ENCODE data around the gene LRP4.
"Not testable (repeated sequence)": the region's sequence is repeated elsewhere in the genome, so short reads cannot be mapped to it uniquely, and the experiment has no call there.

Gene LRP4

GRCh38 chr11:46949297-46949696, 30.9 kb upstream of the LRP4 start:
- no peaks in the 10 kb centered on the region for H3K27me3 ChIP-seq (ENCODE audit: low read depth, low read length)
- no peak overlapping the region for H3K27ac ChIP-seq (ENCODE audit: low read length)
- H3K4me3 ChIP-seq (ENCODE audit: low read depth in 1 of 2, low read length in 2 of 2) = no peak overlapping the region
- H3K9me3 ChIP-seq (ENCODE audit: control insufficient read depth in 1 of 2, low read length in 2 of 2) = no peaks in the 10 kb centered on the region
- H3K36me3 ChIP-seq (ENCODE audit: control insufficient read depth in 1 of 2, insufficient read depth in 2 of 2, low read length in 2 of 2) = no peaks in the 10 kb centered on the region
- peaks cover 0 to 9% of the 10 kb centered on the region in 2 donors for H3K4me1 ChIP-seq (ENCODE audit: control insufficient read depth in 1 of 2, insufficient read depth in 2 of 2, low read length in 2 of 2)

- Histone ChIP-seq H3K27me3 (ENCODE audit: low read depth, low read length) (no peaks in the 10 kb centered on the region), H3K4me3 (ENCODE audit: low read depth in 1 of 2, low read length in 2 of 2) (no peak overlapping the region), H3K9me3 (ENCODE audit: control insufficient read depth in 1 of 2, low read length in 2 of 2) (no peaks in the 10 kb centered on the region), H3K27ac (ENCODE audit: low read length) (no peak overlapping the region), H3K36me3 (ENCODE audit: control insufficient read depth in 1 of 2, insufficient read depth in 2 of 2, low read length in 2 of 2) (no peaks in the 10 kb centered on the region), H3K4me1 (ENCODE audit: control insufficient read depth in 1 of 2, insufficient read depth in 2 of 2, low read length in 2 of 2) (peaks cover 0 to 9% of the 10 kb centered on the region in 2 donors)
These were observed 30.2 kb upstream of the LRP4 start for GRCh38 chr11:46948378-46949131.

GRCh38 chr11:46947399-46948077, 29.2 kb upstream of the LRP4 start:
- Histone ChIP-seq H3K4me3 (ENCODE audit: low read depth in 1 of 2, low read length in 2 of 2) (no peak overlapping the region), H3K27ac (ENCODE audit: low read length) (no peak overlapping the region), H3K27me3 (ENCODE audit: low read depth, low read length) (no peaks in the 10 kb centered on the region), H3K4me1 (ENCODE audit: control insufficient read depth in 1 of 2, insufficient read depth in 2 of 2, low read length in 2 of 2) (peaks cover 1 to 9% of the 10 kb centered on the region in 2 donors), H3K9me3 (ENCODE audit: control insufficient read depth in 1 of 2, low read length in 2 of 2) (no peaks in the 10 kb centered on the region), H3K36me3 (ENCODE audit: control insufficient read depth in 1 of 2, insufficient read depth in 2 of 2, low read length in 2 of 2) (no peaks in the 10 kb centered on the region)

GRCh38 chr11:46944356-46945075, 26.2 kb upstream of the LRP4 start:
- no peak overlapping the region for H3K27ac ChIP-seq (ENCODE audit: low read length)
- H3K9me3 ChIP-seq (ENCODE audit: control insufficient read depth in 1 of 2, low read length in 2 of 2) = no peaks in the 10 kb centered on the region
- H3K4me3 ChIP-seq (ENCODE audit: low read depth in 1 of 2, low read length in 2 of 2) = no peak overlapping the region

GRCh38 chr11:46942172-46942571, 23.8 kb upstream of the LRP4 start:
- Histone ChIP-seq H3K4me1 (ENCODE audit: control insufficient read depth in 1 of 2, insufficient read depth in 2 of 2, low read length in 2 of 2) (peaks cover 3 to 11% of the 10 kb centered on the region in 2 donors), H3K27ac (ENCODE audit: low read length) (peak overlapping the region; percentile 45), H3K4me3 (ENCODE audit: low read depth in 1 of 2, low read length in 2 of 2) (no peak overlapping the region), H3K36me3 (ENCODE audit: control insufficient read depth in 1 of 2, insufficient read depth in 2 of 2, low read length in 2 of 2) (peaks cover 0 to 4% of the 10 kb centered on the region in 2 donors), H3K9me3 (ENCODE audit: control insufficient read depth in 1 of 2, low read length in 2 of 2) (no peaks in the 10 kb centered on the region), H3K27me3 (ENCODE audit: low read depth, low read length) (no peaks in the 10 kb centered on the region)

More at GRCh38 chr11:46944356-46945075, 26.2 kb upstream of the LRP4 start:
- H3K36me3 ChIP-seq (ENCODE audit: control insufficient read depth in 1 of 2, insufficient read depth in 2 of 2, low read length in 2 of 2) = peaks cover 0 to 4% of the 10 kb centered on the region in 2 donors
- H3K4me1 ChIP-seq (ENCODE audit: control insufficient read depth in 1 of 2, insufficient read depth in 2 of 2, low read length in 2 of 2) = peaks cover 3 to 9% of the 10 kb centered on the region in 2 donors
- H3K27me3 ChIP-seq (ENCODE audit: low read depth, low read length) = no peaks in the 10 kb centered on the region

GRCh38 chr11:46936138-46937110, 18.1 kb upstream of the LRP4 start, which contains the start of gene CSTPP1:
CSTPP1 (plus strand) TSS chr11:46936761; CDS start chr11:46936806, 45 bp downstream.
- Histone ChIP-seq H3K4me1 (ENCODE audit: control insufficient read depth in 1 of 2, insufficient read depth in 2 of 2, low read length in 2 of 2) (peaks cover 0 to 9% of the 10 kb centered on the region in 2 donors), H3K9me3 (ENCODE audit: control insufficient read depth in 1 of 2, low read length in 2 of 2) (no peaks in the 10 kb centered on the region), H3K27ac (ENCODE audit: low read length) (peak within 1 kb of the TSS; percentile 58), H3K36me3 (ENCODE audit: control insufficient read depth in 1 of 2, insufficient read depth in 2 of 2, low read length in 2 of 2) (peaks cover 0 to 4% of the 10 kb centered on the region in 2 donors), H3K27me3 (ENCODE audit: low read depth, low read length) (no peaks in the 10 kb centered on the region), H3K4me3 (ENCODE audit: low read depth in 1 of 2, low read length in 2 of 2) (peak within 1 kb of the TSS; percentile 76 to 94)

GRCh38 chr11:46930089-46930488, 11.7 kb upstream of the LRP4 start:
- Histone ChIP-seq H3K36me3 (ENCODE audit: control insufficient read depth in 1 of 2, insufficient read depth in 2 of 2, low read length in 2 of 2) (no peaks in the 10 kb centered on the region), H3K27ac (ENCODE audit: low read length) (peak overlapping the region; percentile 31), H3K27me3 (ENCODE audit: low read depth, low read length) (no peaks in the 10 kb centered on the region), H3K4me1 (ENCODE audit: control insufficient read depth in 1 of 2, insufficient read depth in 2 of 2, low read length in 2 of 2) (no peaks in the 10 kb centered on the region), H3K9me3 (ENCODE audit: control insufficient read depth in 1 of 2, low read length in 2 of 2) (no peaks in the 10 kb centered on the region), H3K4me3 (ENCODE audit: low read depth in 1 of 2, low read length in 2 of 2) (no peak overlapping the region)

GRCh38 chr11:46928701-46929100, 10.4 kb upstream of the LRP4 start:
- H3K9me3 ChIP-seq (ENCODE audit: control insufficient read depth in 1 of 2, low read length in 2 of 2); H3K4me3 ChIP-seq (ENCODE audit: low read depth in 1 of 2, low read length in 2 of 2); H3K36me3 ChIP-seq (ENCODE audit: control insufficient read depth in 1 of 2, insufficient read depth in 2 of 2, low read length in 2 of 2); H3K4me1 ChIP-seq (ENCODE audit: control insufficient read depth in 1 of 2, insufficient read depth in 2 of 2, low read length in 2 of 2); H3K27me3 ChIP-seq (ENCODE audit: low read depth, low read length); H3K27ac ChIP-seq (ENCODE audit: low read length): not testable (repeated sequence)

- H3K9me3 ChIP-seq (ENCODE audit: control insufficient read depth in 1 of 2, low read length in 2 of 2); H3K27ac ChIP-seq (ENCODE audit: low read length); H3K4me3 ChIP-seq (ENCODE audit: low read depth in 1 of 2, low read length in 2 of 2); H3K36me3 ChIP-seq (ENCODE audit: control insufficient read depth in 1 of 2, insufficient read depth in 2 of 2, low read length in 2 of 2); H3K4me1 ChIP-seq (ENCODE audit: control insufficient read depth in 1 of 2, insufficient read depth in 2 of 2, low read length in 2 of 2); H3K27me3 ChIP-seq (ENCODE audit: low read depth, low read length): not testable (repeated sequence)
These were observed 9.6 kb upstream of the LRP4 start for GRCh38 chr11:46927928-46928327.

- H3K4me1 ChIP-seq (ENCODE audit: control insufficient read depth in 1 of 2, insufficient read depth in 2 of 2, low read length in 2 of 2) = peaks cover 4 to 30% of the 10 kb centered on the region in 2 donors
- no peaks in the 10 kb centered on the region for H3K9me3 ChIP-seq (ENCODE audit: control insufficient read depth in 1 of 2, low read length in 2 of 2)
- H3K27ac ChIP-seq (ENCODE audit: low read length) = peak overlapping the region; percentile 80
- H3K4me3 ChIP-seq (ENCODE audit: low read depth in 1 of 2, low read length in 2 of 2) = no peak overlapping the region
- H3K36me3 ChIP-seq (ENCODE audit: control insufficient read depth in 1 of 2, insufficient read depth in 2 of 2, low read length in 2 of 2) = no peaks in the 10 kb centered on the region
- H3K27me3 ChIP-seq (ENCODE audit: low read depth, low read length) = no peaks in the 10 kb centered on the region
These were observed 2.4 kb upstream of the LRP4 start for GRCh38 chr11:46920755-46921154.

Data from muscle layer of duodenum (tissue), 2 donors.